Measurements from ENCODE around the gene IFNAR2. TPM values are rescaled to one million over a fixed set of nuclear protein-coding genes. Genes with fewer than 3 reads are reported as not detected.
"Not testable (repeated sequence)": the region's sequence is repeated elsewhere in the genome, so short reads cannot be mapped to it uniquely, and the experiment has no call there.

The IFNAR2 gene
- total RNA-seq, 2 donors from 2014 or later = 12.2 to 12.9 TPM

- Histone ChIP-seq H3K4me3 (no peak overlapping the region), H3K9me3 (no peaks in the 10 kb centered on the region), H3K36me3 (replicated peaks in 1 of 2; ENCODE audit: insufficient read depth in 1 of 2, low read depth in 2 of 2) (peaks cover 4 to 26% of the 10 kb centered on the region in 2 donors), H3K27me3 (no peaks in the 10 kb centered on the region), H3K4me1 (no peaks in the 10 kb centered on the region), H3K27ac (no peak overlapping the region)
- DNase-seq = no peak
- intact Hi-C loops (cut with DNase I) = no loop called here
- WGBS, 2 donors = 53 to 72% methylated on average over 6 of the region's 6 CpGs
- ATAC-seq = no peak
- TF ChIP-seq POLR2A (IDR thresholded peaks at IDR 0.05) (no peak), CTCF (IDR thresholded peaks at IDR 0.05) (no peak)
These were observed 17.9 kb downstream of the IFNAR2 start for GRCh38 chr21:33247599-33247998.

DNA sequence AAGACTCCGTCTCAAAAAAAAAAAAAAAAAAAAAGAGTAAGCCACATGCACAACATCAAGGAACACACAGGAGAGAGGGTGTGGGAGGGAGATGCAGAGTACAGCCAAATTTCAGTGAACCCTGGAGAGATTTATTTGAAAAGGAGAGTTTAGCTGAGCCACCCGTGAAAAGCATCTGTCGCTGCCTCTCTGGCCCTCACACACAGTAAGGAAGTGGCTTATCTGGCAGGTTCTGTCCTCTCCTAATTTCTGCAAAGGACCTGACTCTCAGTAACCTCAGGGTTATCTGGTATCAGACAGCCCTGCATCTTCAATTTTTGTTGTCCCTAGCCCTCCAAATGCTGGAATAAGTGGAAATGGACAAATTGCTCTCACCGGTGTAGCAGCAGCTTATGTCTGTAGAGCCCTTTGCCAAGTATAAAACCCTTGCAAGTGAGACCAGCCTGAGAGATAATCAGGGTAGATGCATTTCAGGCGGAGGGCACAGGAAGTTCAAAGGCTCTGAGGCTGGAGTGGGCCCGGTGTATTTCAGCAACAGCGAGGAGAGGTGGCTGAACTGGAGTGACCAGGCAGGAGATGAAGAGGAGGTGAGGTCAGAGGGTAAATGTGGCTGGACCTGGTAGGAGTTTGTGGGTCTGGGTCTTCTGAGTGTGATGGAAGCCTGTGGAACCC, 19.7 kb downstream of the IFNAR2 start:
- no peak for TF ChIP-seq CTCF (IDR thresholded peaks at IDR 0.05)
- TF ChIP-seq POLR2A (IDR thresholded peaks at IDR 0.05) = no peak
- WGBS, 2 donors = 88 to 92% methylated on average over 7 of the region's 7 CpGs
- ATAC-seq (no peak), DNase-seq (no peak)
- Histone ChIP-seq H3K27me3 (no peaks in the 10 kb centered on the region), H3K27ac (no peak overlapping the region), H3K4me3 (no peak overlapping the region), H3K4me1 (no peaks in the 10 kb centered on the region), H3K9me3 (no peaks in the 10 kb centered on the region), H3K36me3 (replicated peaks in 1 of 2; ENCODE audit: insufficient read depth in 1 of 2, low read depth in 2 of 2) (peaks cover 4 to 34% of the 10 kb centered on the region in 2 donors)
- intact Hi-C loops (cut with DNase I) = no loop called here

- TF ChIP-seq POLR2A (IDR thresholded peaks at IDR 0.05) = no peak
- peaks cover 8 to 34% of the 10 kb centered on the region in 2 donors for H3K36me3 ChIP-seq (replicated peaks in 1 of 2; ENCODE audit: insufficient read depth in 1 of 2, low read depth in 2 of 2)
- H3K27me3 ChIP-seq = no peaks in the 10 kb centered on the region
- intact Hi-C loops (cut with DNase I) = no loop called here
- 64 to 70% methylated on average over 2 of the region's 2 CpGs for WGBS, 2 donors
- DNase-seq (no peak), ATAC-seq (no peak)
- no peaks in the 10 kb centered on the region for H3K9me3 ChIP-seq
- no peaks in the 10 kb centered on the region for H3K4me1 ChIP-seq
- no peak overlapping the region for H3K4me3 ChIP-seq
- H3K27ac ChIP-seq = no peak overlapping the region
These were observed 21.4 kb downstream of the IFNAR2 start for GRCh38 chr21:33251119-33251518.

DNA sequence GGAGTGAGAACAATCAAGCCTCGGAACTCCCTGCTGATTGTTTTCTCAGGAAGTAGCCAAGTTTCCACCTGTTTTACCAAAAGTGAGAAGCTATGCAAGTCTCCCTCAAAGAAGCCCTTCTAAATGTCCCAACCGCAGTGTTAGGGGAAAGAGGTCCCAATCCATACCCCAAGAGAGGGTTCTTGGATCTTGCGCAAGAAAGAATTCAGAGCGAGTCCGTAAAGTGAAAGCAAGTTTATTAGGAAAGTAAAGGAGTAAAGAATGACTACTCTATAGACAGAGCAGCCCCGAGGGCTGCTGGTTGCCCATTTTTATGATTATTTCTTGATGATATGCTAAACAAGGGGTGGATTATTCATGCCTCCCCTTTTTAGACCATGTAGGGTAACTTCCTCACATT, 23.6 kb downstream of the IFNAR2 start:
- H3K9me3 ChIP-seq; DNase-seq; H3K4me3 ChIP-seq; H3K27me3 ChIP-seq; intact Hi-C loops (cut with DNase I); H3K27ac ChIP-seq; H3K4me1 ChIP-seq; ATAC-seq: not testable (repeated sequence)
- 85 to 86% methylated on average over 6 of the region's 6 CpGs for WGBS, 2 donors
- peaks cover 4 to 26% of the 10 kb centered on the region in 2 donors for H3K36me3 ChIP-seq (replicated peaks in 1 of 2; ENCODE audit: insufficient read depth in 1 of 2, low read depth in 2 of 2)

DNA sequence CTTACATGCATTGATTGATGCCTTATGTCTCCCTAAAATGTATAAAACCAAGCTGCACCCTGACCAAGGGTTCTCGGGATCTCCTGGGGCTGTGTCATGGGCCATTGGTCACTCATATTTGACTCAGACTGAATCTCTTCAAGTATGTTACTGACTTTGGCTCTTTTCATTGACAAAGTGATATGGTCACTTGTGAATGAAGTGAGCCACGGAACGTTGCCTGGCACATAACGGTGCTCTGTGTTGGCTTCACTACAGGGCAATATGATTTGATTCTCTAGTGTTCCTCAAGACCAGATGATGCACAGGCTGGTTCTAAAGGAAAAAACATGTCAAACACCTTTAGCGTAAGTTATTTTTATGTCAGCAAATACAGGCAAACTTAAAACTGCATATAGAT, 25.0 kb downstream of the IFNAR2 start:
- Histone ChIP-seq H3K36me3 (replicated peaks in 1 of 2; ENCODE audit: insufficient read depth in 1 of 2, low read depth in 2 of 2) (peaks cover 4 to 20% of the 10 kb centered on the region in 2 donors), H3K4me1 (no peaks in the 10 kb centered on the region), H3K4me3 (no peak overlapping the region), H3K9me3 (no peaks in the 10 kb centered on the region), H3K27ac (no peak overlapping the region), H3K27me3 (no peaks in the 10 kb centered on the region)
- intact Hi-C loops (cut with DNase I) = no loop called here
- TF ChIP-seq CTCF (IDR thresholded peaks at IDR 0.05) (no peak), POLR2A (IDR thresholded peaks at IDR 0.05) (no peak)
- no peak for ATAC-seq
- no peak for DNase-seq
- 94 to 97% methylated on average over 5 of the region's 5 CpGs for WGBS, 2 donors

DNA sequence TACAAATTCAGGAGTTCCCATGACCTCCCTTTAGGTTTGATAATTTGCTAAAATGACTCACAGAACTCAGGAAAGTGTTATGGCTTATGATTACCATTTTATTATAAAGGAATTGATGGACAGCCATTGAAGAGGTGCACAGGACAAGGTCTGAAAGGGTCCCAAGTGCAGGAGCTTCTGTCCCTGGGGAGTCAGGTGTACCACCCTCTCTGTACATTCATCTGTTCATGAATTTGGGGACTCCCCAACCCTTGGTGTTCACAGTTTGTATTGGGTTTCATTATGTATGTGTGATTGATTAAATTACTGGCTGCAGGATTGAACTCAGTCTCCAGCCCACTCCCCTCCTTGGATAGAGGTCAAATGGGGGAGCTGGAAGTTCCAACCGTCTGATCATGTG, 25.7 kb downstream of the IFNAR2 start:
- no peak overlapping the region for H3K27ac ChIP-seq
- no peaks in the 10 kb centered on the region for H3K9me3 ChIP-seq
- ATAC-seq (no peak), DNase-seq (no peak)
- 60% methylated on average over 1 of the region's 1 CpG for WGBS, 2 donors
- H3K36me3 ChIP-seq (replicated peaks in 1 of 2; ENCODE audit: insufficient read depth in 1 of 2, low read depth in 2 of 2) = peaks cover 4 to 20% of the 10 kb centered on the region in 2 donors
- H3K4me3 ChIP-seq = no peak overlapping the region
- no peaks in the 10 kb centered on the region for H3K4me1 ChIP-seq
- intact Hi-C loops (cut with DNase I) = no loop called here
- TF ChIP-seq CTCF (IDR thresholded peaks at IDR 0.05) = no peak
- TF ChIP-seq POLR2A (IDR thresholded peaks at IDR 0.05) = no peak
- H3K27me3 ChIP-seq = no peaks in the 10 kb centered on the region
